HepG2 (cell line): Measurements from ENCODE around the gene NKAIN4. TPM values are rescaled to one million over a fixed set of nuclear protein-coding genes. Genes with fewer than 3 reads are reported as not detected.

Source experiments
- BRCA1 ChIP-seq: sonication (generic); formaldehyde crosslinking; IDR thresholded peaks from 2 replicates; pipeline ENCODE4 v1.4.0; 2020; ENCODE audit warnings: missing genetic modification reagents
- DRAP1 ChIP-seq: IDR thresholded peaks from 2 replicates; pipeline ENCODE4 v1.6.1; 2016; ENCODE audit warnings: missing genetic modification reagents, missing compliant biosample characterization
- ELF1 ChIP-seq: sonication (generic); formaldehyde crosslinking; IDR thresholded peaks from 2 replicates; pipeline ENCODE4 v1.4.0; 2020; ENCODE audit warnings: missing genetic modification reagents
- FOXK2 ChIP-seq: fragments of 450-650 bp; IDR thresholded peaks from 2 replicates; pipeline ENCODE4 v1.6.1; 2016
- HNRNPL ChIP-seq: fragments of 200-400 bp; formaldehyde crosslinking; IDR thresholded peaks from 2 replicates; pipeline ENCODE4 v1.6.1; 2017; ENCODE audit warnings: mild to moderate bottlenecking, low read depth, low read length
- MLX ChIP-seq: IDR thresholded peaks from 2 replicates; pipeline ENCODE4 v1.6.1; 2016
- MXI1 ChIP-seq: IDR thresholded peaks from 3 replicates; pipeline ENCODE4 v1.6.1; 2012; ENCODE audit warnings: low read depth, low read length, inconsistent platforms, borderline replicate concordance
- RAD51 ChIP-seq: fragments of 450-650 bp; IDR thresholded peaks from 2 replicates; pipeline ENCODE4 v1.6.1; 2016; ENCODE audit warnings: borderline replicate concordance
- SIX4 ChIP-seq: sonication (generic); formaldehyde crosslinking; IDR thresholded peaks from 2 replicates; pipeline ENCODE4 v1.4.0; 2020; ENCODE audit warnings: missing genetic modification reagents
- SKI ChIP-seq: fragments of 450-650 bp; IDR thresholded peaks from one replicate; pipeline ENCODE4 v1.6.1; 2018; ENCODE audit warnings: mild to moderate bottlenecking; ENCODE audit not compliant: partially characterized antibody
- YEATS4 ChIP-seq: sonication (generic); formaldehyde crosslinking; IDR thresholded peaks from 2 replicates; pipeline ENCODE4 v1.4.0; 2020; ENCODE audit warnings: missing genetic modification reagents, borderline replicate concordance
- ZNF564 ChIP-seq: sonication (generic); formaldehyde crosslinking; IDR thresholded peaks from 2 replicates; pipeline ENCODE4 v1.8.1; 2023; ENCODE audit warnings: mild to moderate bottlenecking, missing genetic modification reagents
- polyA plus RNA-seq, 8 experiments: library from polyadenylated mRNA; depleted of rRNA in 3 of 8; stranded (reverse) in 7 of 8; unstranded in 1 of 8; fragments of >200 nt; fragmentation: Illumina TruSeq in 4 of 8; extraction: Trizol in 4 of 8; gene quantifications; 2 replicates each; pipeline versions ENCODE4 v1.2.1 to v1.2.3, GENCODE V29; 2011 to 2016; ENCODE audit warnings: low read depth in 4 of 8, missing spikeins in 1 of 8, mixed read lengths in 1 of 8; ENCODE audit not compliant: insufficient read depth in 1 of 8
- total RNA-seq, 5 experiments: library from RNA; depleted of rRNA; stranded (reverse); fragments of >200 nt; fragmentation: Illumina TruSeq; extraction: Trizol; gene quantifications; 2 replicates each; pipeline ENCODE4 v1.2.3, GENCODE V29; 2016; ENCODE audit warnings: low read depth in 1 of 5
- TF ChIP-seq, protein P1 (sequence below): IDR thresholded peaks from 2 replicates; pipeline ENCODE4 v1.6.1; 2018; ENCODE audit warnings: missing genetic modification reagents
- TF ChIP-seq, protein P2 (sequence below): sonication (generic); formaldehyde crosslinking; IDR thresholded peaks from 2 replicates; pipeline ENCODE4 v1.5.0; 2020; ENCODE audit warnings: mild to moderate bottlenecking, missing genetic modification reagents, borderline replicate concordance
- TF ChIP-seq, protein P3 (sequence below): sonication (generic); formaldehyde crosslinking; IDR thresholded peaks from 2 replicates; pipeline ENCODE4 v1.4.0; 2020; ENCODE audit warnings: missing genetic modification reagents
- TF ChIP-seq, protein P4 (sequence below): sonication (generic); formaldehyde crosslinking; IDR thresholded peaks from 2 replicates; pipeline ENCODE4 v1.8.0; 2022; ENCODE audit warnings: mild to moderate bottlenecking, missing genetic modification reagents, borderline replicate concordance
- TF ChIP-seq, protein P5 (sequence below): sonication (generic); formaldehyde crosslinking; IDR thresholded peaks from 2 replicates; pipeline ENCODE4 v1.5.1; 2020; ENCODE audit warnings: mild to moderate bottlenecking, missing genetic modification reagents
- TF ChIP-seq, protein P6 (sequence below): sonication (generic); formaldehyde crosslinking; IDR thresholded peaks from 2 replicates; pipeline ENCODE4 v1.4.0; 2020; ENCODE audit warnings: mild to moderate bottlenecking, missing genetic modification reagents

Gene NKAIN4
- total and polyA plus RNA-seq, 2 of the 13 experiments (the other 11 are each of a cell fraction or from before 2014, with no cell fraction given): not detected

DNA sequence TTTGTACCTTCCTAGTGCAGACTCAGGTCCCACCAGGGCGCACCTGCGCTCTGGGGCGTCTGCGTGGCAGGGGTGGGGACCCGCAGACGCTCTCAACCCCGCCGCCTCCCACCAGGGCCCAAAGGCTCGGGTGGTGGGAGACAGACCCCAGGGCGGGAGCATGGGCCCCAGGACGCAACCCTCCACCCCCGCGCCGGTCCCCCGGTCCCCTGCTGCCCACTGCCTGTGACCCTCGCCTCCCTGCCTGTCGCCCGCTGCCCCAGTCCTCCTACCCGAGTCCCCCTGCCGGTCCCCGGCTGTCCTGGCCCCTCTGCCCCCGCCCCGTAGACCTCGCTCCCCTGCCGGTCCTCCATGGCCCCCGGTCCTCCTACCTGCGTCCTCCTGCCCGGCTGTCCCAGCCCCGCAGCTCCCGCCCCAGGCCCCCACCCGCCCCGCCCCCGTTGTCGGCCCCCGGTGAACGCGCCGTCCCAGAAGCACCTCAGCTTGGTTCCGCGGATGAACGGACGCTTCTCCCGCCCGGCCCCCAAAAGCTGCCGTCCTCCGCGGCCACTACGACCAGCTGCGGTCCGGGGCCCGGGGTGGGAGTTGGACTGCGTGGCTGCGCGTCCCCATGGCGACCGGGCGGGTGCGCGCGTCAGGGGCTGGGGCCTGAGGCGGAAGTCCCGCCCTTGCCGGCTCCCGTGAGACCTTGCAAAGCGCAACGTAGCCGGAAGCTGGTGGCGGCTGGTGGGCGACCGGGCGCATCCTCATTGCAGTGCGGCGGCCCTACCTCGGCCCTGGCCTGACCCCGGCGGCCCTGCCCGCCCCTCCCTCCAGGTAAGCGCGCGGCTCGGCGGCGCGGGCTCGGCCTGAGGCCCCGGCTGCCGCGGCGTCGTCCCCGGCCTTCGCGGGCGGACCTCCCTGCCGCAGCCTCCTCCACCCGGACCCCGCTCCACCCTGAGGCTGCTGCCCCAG lies 18.1 kb upstream of the NKAIN4 start, which contains the start of gene ARFGAP1 (continued):
- TF ChIP-seq, protein P1, sequence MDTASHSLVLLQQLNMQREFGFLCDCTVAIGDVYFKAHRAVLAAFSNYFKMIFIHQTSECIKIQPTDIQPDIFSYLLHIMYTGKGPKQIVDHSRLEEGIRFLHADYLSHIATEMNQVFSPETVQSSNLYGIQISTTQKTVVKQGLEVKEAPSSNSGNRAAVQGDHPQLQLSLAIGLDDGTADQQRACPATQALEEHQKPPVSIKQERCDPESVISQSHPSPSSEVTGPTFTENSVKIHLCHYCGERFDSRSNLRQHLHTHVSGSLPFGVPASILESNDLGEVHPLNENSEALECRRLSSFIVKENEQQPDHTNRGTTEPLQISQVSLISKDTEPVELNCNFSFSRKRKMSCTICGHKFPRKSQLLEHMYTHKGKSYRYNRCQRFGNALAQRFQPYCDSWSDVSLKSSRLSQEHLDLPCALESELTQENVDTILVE (CRISPR knock-in tag): peak; percentile 89; the same call in 1 of the 2 replicates
- TF ChIP-seq MXI1 (peak; percentile 99), MLX (CRISPR knock-in tag) (no peak), DRAP1 (CRISPR knock-in tag) (peak; percentile 74), ELF1 (CRISPR knock-in tag) (peak; percentile 92), SKI (peak; percentile 39), ZNF564 (CRISPR knock-in tag) (0 out of 2 replicates have a peak, but pooled peaks have one; percentile 69), RAD51 (no peak), FOXK2 (no peak), YEATS4 (peak; percentile 98), BRCA1 (CRISPR knock-in tag) (no peak), HNRNPL (no peak), SIX4 (no peak)
- TF ChIP-seq, protein P2, sequence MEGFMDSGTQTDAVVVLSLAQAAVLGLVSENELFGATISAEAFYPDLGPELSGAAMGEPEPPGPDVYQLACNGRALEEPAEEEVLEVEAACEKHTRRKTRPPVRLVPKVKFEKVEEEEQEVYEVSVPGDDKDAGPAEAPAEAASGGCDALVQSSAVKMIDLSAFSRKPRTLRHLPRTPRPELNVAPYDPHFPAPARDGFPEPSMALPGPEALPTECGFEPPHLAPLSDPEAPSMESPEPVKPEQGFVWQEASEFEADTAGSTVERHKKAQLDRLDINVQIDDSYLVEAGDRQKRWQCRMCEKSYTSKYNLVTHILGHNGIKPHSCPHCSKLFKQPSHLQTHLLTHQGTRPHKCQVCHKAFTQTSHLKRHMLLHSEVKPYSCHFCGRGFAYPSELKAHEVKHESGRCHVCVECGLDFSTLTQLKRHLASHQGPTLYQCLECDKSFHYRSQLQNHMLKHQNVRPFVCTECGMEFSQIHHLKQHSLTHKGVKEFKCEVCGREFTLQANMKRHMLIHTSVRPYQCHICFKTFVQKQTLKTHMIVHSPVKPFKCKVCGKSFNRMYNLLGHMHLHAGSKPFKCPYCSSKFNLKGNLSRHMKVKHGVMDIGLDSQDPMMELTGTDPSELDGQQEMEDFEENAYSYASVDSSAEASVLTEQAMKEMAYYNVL (CRISPR knock-in tag): peak; percentile 37; the same call in 1 of the 2 replicates
- TF ChIP-seq, protein P3, sequence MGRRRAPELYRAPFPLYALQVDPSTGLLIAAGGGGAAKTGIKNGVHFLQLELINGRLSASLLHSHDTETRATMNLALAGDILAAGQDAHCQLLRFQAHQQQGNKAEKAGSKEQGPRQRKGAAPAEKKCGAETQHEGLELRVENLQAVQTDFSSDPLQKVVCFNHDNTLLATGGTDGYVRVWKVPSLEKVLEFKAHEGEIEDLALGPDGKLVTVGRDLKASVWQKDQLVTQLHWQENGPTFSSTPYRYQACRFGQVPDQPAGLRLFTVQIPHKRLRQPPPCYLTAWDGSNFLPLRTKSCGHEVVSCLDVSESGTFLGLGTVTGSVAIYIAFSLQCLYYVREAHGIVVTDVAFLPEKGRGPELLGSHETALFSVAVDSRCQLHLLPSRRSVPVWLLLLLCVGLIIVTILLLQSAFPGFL (CRISPR knock-in tag): no peak
- TF ChIP-seq, protein P4, sequence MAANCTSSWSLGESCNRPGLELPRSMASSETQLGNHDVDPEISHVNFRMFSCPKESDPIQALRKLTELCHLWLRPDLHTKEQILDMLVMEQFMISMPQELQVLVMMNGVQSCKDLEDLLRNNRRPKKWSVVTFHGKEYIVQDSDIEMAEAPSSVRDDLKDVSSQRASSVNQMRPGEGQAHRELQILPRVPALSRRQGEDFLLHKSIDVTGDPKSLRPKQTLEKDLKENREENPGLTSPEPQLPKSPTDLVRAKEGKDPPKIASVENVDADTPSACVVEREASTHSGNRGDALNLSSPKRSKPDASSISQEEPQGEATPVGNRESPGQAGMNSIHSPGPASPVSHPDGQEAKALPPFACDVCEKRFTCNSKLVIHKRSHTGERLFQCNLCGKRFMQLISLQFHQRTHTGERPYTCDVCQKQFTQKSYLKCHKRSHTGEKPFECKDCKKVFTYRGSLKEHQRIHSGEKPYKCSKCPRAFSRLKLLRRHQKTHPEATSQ (CRISPR knock-in tag): peak; percentile 74
- TF ChIP-seq, protein P5, sequence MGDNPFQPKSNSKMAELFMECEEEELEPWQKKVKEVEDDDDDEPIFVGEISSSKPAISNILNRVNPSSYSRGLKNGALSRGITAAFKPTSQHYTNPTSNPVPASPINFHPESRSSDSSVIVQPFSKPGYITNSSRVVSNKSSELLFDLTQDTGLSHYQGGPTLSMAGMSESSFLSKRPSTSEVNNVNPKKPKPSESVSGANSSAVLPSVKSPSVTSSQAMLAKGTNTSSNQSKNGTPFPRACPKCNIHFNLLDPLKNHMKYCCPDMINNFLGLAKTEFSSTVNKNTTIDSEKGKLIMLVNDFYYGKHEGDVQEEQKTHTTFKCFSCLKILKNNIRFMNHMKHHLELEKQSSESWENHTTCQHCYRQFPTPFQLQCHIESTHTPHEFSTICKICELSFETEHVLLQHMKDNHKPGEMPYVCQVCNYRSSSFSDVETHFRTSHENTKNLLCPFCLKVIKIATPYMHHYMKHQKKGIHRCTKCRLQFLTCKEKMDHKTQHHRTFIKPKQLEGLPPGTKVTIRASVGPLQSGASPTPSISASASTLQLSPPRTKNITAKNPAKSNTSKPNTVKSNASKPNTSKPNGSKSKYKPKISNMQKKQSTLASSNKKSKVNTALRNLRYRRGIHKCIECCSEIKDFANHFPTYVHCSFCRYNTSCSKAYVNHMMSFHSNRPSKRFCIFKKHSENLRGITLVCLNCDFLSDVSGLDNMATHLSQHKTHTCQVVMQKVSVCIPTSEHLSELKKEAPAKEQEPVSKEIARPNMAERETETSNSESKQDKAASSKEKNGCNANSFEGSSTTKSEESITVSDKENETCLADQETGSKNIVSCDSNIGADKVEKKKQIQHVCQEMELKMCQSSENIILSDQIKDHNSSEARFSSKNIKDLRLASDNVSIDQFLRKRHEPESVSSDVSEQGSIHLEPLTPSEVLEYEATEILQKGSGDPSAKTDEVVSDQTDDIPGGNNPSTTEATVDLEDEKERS (CRISPR knock-in tag): no peak; the same call in 1 of the 2 replicates
- TF ChIP-seq, protein P6, sequence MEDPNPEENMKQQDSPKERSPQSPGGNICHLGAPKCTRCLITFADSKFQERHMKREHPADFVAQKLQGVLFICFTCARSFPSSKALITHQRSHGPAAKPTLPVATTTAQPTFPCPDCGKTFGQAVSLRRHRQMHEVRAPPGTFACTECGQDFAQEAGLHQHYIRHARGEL (CRISPR knock-in tag): no peak
